DND-41 (cell line): ENCODE data around the gene TMEM94.
A peak's percentile ranks its signal among the peaks of the same experiment; 100 is the strongest.

Experiments
- CTCF ChIP-seq: IDR thresholded peaks from 2 replicates; pipeline ENCODE4 v1.5.1; 2012; ENCODE audit warnings: borderline replicate concordance, low read length, moderate library complexity, mild to moderate bottlenecking; ENCODE audit not compliant: poor library complexity, severe bottlenecking; ENCODE audit errors: extremely low read depth
- EZH2 ChIP-seq: IDR thresholded peaks from 3 replicates; pipeline ENCODE4 v1.6.1; 2012; ENCODE audit warnings: borderline replicate concordance, low read depth, mild to moderate bottlenecking, moderate library complexity, low read length, inconsistent platforms; ENCODE audit not compliant: severe bottlenecking

- peak; percentile 93 for TF ChIP-seq CTCF
- no peak for TF ChIP-seq EZH2
Measured at GRCh38 chr17:75412455-75413317, 43.7 kb upstream of the TMEM94 start.
